Lower lobe of right lung (tissue), 2 donors: ENCODE data around the gene BORA. TPM values are rescaled to one million over a fixed set of nuclear protein-coding genes. Genes with fewer than 3 reads are reported as not detected.

Experiments
- ATAC-seq, 2 donors: fragments of 200-7000 bp; cut with Tn5 transposase; one replicate each; pipeline ENCODE4 v1.9.1; 2020 to 2022; ENCODE audit warnings: mild to moderate bottlenecking in 2 of 2, moderate library complexity in 2 of 2
- DNase-seq: peaks from one replicate; pipeline ENCODE4 v3.0.0-alpha.2; 2020
- H3K27ac ChIP-seq: fragments of 200-600 bp; one replicate; pipeline ENCODE4 v1.8.0; 2022
- H3K27me3 ChIP-seq: fragments of 200-600 bp; one replicate; pipeline ENCODE4 v1.8.0; 2022; ENCODE audit warnings: low read depth
- H3K36me3 ChIP-seq: fragments of 200-600 bp; one replicate; pipeline ENCODE4 v1.8.0; 2022; ENCODE audit warnings: mild to moderate bottlenecking
- H3K4me1 ChIP-seq: fragments of 200-600 bp; one replicate; pipeline ENCODE4 v1.8.0; 2022
- H3K4me3 ChIP-seq: fragments of 200-600 bp; one replicate; pipeline ENCODE4 v1.8.0; 2022; ENCODE audit warnings: mild to moderate bottlenecking
- H3K9me3 ChIP-seq: fragments of 200-600 bp; one replicate; pipeline ENCODE4 v1.8.0; 2022
- intact Hi-C: fragments of 100-400 bp; cut with DNase I; formaldehyde crosslinking; loops from one replicate; pipeline ENCODE4 v1.11.0; 2022
- long read RNA-seq: library from polyadenylated mRNA; unstranded; transcript quantifications from one replicate; pipeline ENCODE4 v2.0.0, GENCODE V29; 2021
- total RNA-seq: library from RNA; stranded (reverse); fragmentation: NEBNext Ultra II Directional; extraction: Animal tissue kit (Norgen Biotek cat#: 25700); gene quantifications from one replicate; pipeline ENCODE4 v1.2.1, GENCODE V29; 2021
- TF ChIP-seq, protein P1 (sequence below): fragments of 200-600 bp; IDR thresholded peaks from one replicate; pipeline ENCODE4 v1.8.0; 2022; ENCODE audit warnings: antibody characterized with exemption, mild to moderate bottlenecking
- donor health status: DM: no; HTN: yes; CAD: no; lungs with severe emphysema.

The BORA gene
- 3.0 TPM for total RNA-seq
- long read RNA-seq, partial matches to known transcripts, result 1 of 7 reads
- long read RNA-seq, other reads (novel, unspliced or antisense), result 4 of 7 reads

DNA sequence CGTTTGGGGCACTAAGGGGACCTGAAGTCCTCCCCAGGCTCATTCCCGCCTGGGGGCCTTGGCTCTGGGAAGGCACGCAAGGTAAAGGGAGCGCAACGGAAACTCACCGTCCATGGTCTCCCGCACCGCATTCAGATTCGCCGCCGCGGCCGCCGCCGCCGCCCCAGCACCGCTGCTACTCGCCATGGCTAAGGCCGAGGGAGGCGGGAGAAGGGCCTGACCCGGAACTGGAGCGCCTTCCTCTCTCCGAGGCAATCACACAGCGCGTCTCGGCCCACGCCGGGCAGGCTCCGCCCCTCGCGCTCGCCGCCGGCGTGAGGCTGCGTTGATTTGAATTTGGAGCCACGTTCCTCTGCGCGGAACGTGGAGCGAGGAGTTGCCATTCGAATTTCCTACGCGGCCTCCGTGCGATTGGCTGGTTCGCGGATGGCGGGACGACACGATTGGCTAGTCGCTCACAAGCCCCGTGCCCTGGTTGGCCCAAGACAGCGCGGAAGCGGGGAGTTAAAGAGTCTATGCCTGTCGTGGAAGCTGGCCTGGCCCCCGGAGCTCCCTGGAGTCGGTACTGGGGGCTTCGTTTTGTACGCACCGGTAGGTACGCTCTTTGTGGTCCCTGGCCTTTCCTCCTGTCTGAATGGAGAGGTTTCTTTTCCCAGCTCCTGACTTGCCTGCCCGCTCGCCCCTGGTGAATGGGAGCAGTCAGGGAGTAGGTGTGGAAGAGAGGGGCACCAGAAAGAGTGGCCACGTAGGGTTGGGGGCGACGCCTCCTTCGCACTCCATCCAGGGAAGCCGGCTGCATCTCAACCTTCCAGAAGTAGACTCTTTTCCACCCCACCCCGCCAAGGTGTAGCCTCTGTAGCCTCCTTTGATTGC, at the start of gene BORA, which contains the start of gene MZT1:
Gene BORA (plus strand): TSS at position 507 of the 873 bp plus-strand sequence. CDS start 1,018 bp downstream, outside the sequence.
Gene MZT1 (minus strand): TSS at position 213 of the 873 bp plus-strand sequence. CDS start 27 bp downstream, at position 186.
- H3K4me1 ChIP-seq, result peaks cover 18% of the 10 kb centered on the region
- TF ChIP-seq, protein P1, sequence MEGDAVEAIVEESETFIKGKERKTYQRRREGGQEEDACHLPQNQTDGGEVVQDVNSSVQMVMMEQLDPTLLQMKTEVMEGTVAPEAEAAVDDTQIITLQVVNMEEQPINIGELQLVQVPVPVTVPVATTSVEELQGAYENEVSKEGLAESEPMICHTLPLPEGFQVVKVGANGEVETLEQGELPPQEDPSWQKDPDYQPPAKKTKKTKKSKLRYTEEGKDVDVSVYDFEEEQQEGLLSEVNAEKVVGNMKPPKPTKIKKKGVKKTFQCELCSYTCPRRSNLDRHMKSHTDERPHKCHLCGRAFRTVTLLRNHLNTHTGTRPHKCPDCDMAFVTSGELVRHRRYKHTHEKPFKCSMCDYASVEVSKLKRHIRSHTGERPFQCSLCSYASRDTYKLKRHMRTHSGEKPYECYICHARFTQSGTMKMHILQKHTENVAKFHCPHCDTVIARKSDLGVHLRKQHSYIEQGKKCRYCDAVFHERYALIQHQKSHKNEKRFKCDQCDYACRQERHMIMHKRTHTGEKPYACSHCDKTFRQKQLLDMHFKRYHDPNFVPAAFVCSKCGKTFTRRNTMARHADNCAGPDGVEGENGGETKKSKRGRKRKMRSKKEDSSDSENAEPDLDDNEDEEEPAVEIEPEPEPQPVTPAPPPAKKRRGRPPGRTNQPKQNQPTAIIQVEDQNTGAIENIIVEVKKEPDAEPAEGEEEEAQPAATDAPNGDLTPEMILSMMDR, result no peak
- H3K9me3 ChIP-seq, result no peaks in the 10 kb centered on the region
- peak; percentile 97 for DNase-seq
- peak within 1 kb of the TSS; percentile 84 for H3K27ac ChIP-seq
- H3K36me3 ChIP-seq, result no peaks in the 10 kb centered on the region
- peak within 1 kb of the TSS; percentile 98 for H3K4me3 ChIP-seq
- intact Hi-C loops, result no loop called here
- ATAC-seq, result peak; percentile 99 to 100
- H3K27me3 ChIP-seq, result no peaks in the 10 kb centered on the region

DNA sequence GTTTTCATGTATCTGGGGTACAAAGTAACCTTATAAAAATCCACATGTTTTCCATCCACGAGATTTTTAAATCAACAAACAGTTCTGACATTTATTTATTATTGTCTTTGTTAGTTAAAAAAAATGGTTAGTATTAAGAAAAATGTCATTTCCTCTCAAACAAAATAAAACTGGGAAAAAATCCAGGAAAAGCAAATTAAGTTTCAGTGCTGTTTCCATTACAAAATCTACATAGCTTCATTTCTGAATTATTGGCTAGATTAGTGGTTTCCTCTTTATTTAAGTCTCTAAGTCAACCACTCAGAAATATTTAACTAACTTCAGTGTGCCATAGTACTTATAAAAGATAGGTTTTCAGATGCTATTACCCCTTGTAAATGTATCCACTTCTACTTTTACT, 49.4 kb upstream of the BORA start:
- intact Hi-C loops, result no loop called here
- DNase-seq (no peak), ATAC-seq (no peak)
- no peaks in the 10 kb centered on the region for H3K9me3 ChIP-seq
- TF ChIP-seq, protein P1, result no peak
- no peaks in the 10 kb centered on the region for H3K27me3 ChIP-seq
- no peak overlapping the region for H3K4me3 ChIP-seq
- no peaks in the 10 kb centered on the region for H3K4me1 ChIP-seq
- H3K27ac ChIP-seq, result no peak overlapping the region
- no peaks in the 10 kb centered on the region for H3K36me3 ChIP-seq

DNA sequence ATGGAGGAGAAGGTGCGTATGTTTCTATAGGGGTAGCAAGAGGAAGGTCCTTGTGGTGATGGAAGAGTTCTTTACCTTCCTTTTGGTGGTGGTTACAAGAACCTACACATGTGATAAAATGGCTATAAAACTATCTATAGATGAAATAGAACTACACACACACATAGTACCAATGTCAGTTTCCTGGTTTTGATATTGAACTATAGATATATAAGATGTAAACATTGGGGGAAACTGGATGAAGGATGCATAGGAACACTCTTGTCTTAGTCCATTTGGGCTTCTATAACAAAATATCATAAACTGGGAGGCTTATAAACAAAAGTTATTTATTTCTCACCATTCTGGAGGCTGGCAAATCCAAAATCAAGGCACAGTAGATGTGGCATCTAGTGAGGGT, 47.4 kb upstream of the BORA start:
- Histone ChIP-seq H3K9me3 (no peaks in the 10 kb centered on the region), H3K4me1 (no peaks in the 10 kb centered on the region), H3K4me3 (no peak overlapping the region), H3K27me3 (no peaks in the 10 kb centered on the region), H3K27ac (no peak overlapping the region), H3K36me3 (no peaks in the 10 kb centered on the region)
- ATAC-seq (no peak), DNase-seq (no peak)
- TF ChIP-seq, protein P1, result no peak
- intact Hi-C loops, result no loop called here

DNA sequence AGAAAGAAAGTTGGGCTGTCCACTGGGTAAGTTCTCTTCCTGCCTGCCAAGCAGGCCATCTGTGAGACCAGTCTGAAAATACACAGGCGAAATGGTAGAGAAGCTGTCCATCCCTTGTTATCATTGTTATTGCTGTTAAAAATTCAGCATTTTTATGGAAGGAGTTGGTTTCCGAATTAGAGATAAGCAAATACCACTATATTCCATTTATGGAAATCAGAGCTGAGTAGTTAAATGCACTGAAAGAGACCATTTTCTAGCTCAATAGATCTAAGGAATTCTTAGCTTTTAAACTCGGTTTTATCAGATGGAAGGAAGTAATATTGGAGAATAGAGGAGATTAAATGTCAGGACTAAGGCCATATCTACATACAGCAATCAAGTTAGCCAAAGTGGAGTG, 41.0 kb upstream of the BORA start:
- intact Hi-C loops, result no loop called here
- TF ChIP-seq, protein P1, result no peak
- no peaks in the 10 kb centered on the region for H3K9me3 ChIP-seq

DNA sequence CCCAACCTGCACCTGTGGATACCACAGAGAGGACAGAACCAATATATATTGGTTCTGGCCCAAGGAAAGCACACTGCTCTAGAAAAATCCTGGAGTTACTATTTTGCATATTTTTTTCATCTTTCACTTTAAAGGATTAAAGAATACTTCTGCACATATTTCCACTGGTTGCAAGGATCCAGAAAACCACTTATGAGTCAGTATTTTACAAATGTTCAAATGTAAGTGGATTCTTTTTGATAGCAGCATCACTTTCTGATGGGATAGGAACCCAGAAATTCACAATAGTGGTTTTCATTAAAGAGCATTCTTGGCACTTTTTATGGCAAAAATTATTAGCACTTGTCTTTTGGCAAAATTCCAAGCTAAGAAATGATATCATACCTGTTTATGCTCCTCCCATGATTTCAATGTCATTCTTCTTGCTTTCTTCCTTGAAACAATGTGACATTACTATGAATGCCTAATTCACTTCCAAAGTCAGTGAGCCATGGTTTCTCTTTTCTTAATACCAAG, 38.5 kb upstream of the BORA start:
- H3K36me3 ChIP-seq, result no peaks in the 10 kb centered on the region
- intact Hi-C loops, result no loop called here
- ATAC-seq, result no peak
- no peaks in the 10 kb centered on the region for H3K27me3 ChIP-seq
- H3K4me1 ChIP-seq, result no peaks in the 10 kb centered on the region
- no peak overlapping the region for H3K4me3 ChIP-seq
- TF ChIP-seq, protein P1, result no peak
- DNase-seq, result no peak
- peaks cover 6% of the 10 kb centered on the region for H3K9me3 ChIP-seq
- H3K27ac ChIP-seq, result no peak overlapping the region

More for the DNA sequence above, 41.0 kb upstream of the BORA start:
- ATAC-seq (no peak), DNase-seq (no peak)
- Histone ChIP-seq H3K27ac (no peak overlapping the region), H3K4me1 (no peaks in the 10 kb centered on the region), H3K36me3 (no peaks in the 10 kb centered on the region), H3K27me3 (no peaks in the 10 kb centered on the region), H3K4me3 (no peak overlapping the region)
